IPS-18c (cell line): Measurements from ENCODE around the gene RPL18A.

Experiments
- H3K4me3 ChIP-seq: 2 replicates; pipeline ENCODE4 v1.7.0; 2013; ENCODE audit warnings: low read depth, mild to moderate bottlenecking, low read length, moderate library complexity; ENCODE audit not compliant: insufficient read depth
- H3K9me3 ChIP-seq: one replicate; pipeline ENCODE4 v1.6.1; 2013; ENCODE audit warnings: mild to moderate bottlenecking, low read length, moderate library complexity; ENCODE audit not compliant: control insufficient read depth, insufficient read depth

Gene RPL18A

DNA sequence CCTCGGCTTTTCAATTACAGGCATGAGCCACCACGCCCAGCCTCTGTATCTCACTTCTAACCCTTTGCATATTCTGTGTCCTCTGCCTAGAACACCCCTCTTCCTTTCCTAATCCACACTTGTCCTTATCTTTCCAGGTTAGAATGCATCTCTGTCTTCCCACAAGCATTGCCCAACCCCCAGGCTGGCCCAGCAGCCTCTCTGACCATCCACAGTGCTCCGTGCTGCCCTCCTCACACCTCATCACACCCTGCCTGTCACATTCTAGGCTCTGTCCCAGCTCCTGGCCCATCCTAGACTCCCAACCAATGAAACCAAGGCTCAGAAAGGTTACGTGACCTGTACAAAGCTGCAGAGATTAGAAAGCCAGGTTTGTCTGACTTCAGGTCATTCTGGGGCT, 23.2 kb upstream of the RPL18A start:
- no peaks in the 10 kb centered on the region for H3K9me3 ChIP-seq
- H3K4me3 ChIP-seq: no peak overlapping the region

DNA sequence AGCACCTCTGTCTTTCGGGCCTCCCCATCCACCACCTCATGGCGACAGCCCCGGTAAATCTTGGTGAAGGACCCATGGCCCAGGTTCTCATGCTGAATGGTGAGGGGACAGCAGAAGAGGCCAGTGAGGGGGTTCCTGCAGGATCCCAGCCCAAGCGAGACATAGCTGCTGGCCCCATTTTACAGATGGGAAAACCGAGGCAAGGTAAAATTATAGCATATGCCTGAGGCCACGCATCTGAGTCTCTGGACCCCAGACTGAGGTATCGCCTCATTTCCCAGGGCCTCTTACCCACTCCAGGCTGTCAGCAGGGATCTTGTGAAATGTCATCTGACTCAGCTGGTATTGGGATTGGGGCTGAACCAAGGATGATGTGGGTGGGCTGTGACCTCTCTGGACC, 21.7 kb upstream of the RPL18A start:
- H3K4me3 ChIP-seq: no peak overlapping the region
- no peaks in the 10 kb centered on the region for H3K9me3 ChIP-seq

- H3K4me3 ChIP-seq: no peak overlapping the region
- no peaks in the 10 kb centered on the region for H3K9me3 ChIP-seq
Measured at GRCh38 chr19:17840019-17840418, 19.7 kb upstream of the RPL18A start.

DNA sequence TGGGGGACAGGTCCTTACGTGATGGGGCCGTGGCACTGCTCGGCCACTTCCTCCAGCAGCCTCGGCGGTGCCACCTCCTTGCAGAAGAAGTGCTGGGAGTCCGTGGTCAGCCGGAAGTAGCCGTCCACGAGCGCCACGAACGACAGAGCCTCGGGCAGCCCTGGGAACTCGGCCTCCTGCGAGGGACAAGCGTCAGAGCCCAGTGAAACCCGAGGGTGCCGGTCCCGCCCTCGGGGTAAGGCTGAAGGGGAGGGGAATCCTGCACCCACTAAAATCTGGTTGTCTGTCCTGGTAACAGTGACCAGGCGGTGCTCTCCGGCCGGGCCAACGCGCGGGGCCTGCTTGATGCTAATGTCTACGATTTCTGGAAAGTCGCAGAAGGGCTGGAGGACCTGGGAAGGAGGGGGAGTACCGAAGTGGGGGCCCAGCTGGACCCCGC, 18.3 kb upstream of the RPL18A start:
- Histone ChIP-seq H3K9me3 (no peaks in the 10 kb centered on the region), H3K4me3 (peak overlapping the region; percentile 41)

DNA sequence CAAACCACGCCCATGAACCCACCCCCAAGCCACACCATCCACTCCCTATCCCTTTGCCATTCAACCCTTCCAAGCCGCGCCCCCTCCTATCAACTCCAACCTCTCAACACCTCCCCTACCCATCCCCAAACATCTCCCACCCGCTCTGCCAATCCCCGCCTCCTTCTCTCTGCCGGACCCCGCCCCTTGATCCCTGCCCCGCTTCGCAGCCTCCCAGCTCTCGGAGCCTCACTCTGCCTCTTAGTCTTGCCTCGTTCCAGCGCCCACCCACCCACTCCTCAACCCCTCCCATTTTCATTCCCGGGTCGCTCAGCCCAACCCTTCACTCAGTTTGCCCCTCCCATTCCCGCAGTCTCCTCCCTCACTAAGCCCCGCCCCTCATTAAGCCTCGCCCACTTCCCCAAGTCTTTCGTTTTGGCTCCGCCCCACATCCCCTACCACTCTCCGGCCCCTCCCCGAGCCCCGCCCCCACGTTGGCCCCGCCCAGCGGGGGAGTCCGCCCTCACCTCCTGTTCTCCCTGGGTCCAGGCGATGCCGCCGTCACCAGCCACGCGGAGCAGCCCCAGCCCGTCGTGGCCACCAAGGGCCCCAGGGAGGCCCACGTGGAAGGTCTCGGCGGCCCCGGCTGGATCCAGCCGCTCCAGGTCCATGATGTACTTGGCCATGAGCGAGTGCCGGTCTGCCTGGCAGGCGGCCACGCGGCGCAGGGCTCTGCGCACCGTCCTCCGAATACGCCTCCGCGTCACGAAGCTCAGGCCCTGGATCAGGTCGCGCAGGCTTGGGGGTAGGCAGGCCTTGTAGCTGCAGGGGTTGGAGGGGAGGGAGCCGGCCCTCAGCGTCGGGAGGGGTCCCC, 17.7 kb upstream of the RPL18A start:
- Histone ChIP-seq H3K9me3 (no peaks in the 10 kb centered on the region), H3K4me3 (peak overlapping the region; percentile 64)

- Histone ChIP-seq H3K4me3 (peak overlapping the region; percentile 64), H3K9me3 (no peaks in the 10 kb centered on the region)
Measured at GRCh38 chr19:17842663-17843291, 16.9 kb upstream of the RPL18A start.

DNA sequence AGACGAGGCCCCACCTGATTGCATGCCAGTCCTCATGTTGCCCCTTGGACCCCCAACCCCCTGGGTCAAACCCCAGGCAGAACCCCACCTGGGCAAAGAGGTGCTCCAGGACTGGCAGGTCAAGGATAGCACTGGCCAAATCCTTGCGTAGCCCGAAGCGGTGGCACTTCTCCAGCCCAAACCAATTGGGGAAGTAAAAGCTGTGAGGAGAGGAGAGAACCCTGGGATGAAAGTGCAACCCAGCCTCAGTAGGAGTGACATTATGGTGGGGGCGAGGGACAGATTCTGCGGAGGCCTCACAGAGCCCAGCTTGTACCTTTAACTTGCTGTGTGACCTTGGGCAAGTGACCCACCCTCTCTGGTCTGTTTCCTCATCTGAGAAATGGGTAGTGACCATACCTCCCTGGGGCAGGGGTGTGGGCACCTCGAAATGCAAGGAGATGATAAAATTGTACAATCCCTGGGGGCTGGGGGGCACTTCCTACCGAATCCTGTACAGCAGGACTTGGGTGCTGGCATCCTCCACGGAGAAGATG, 16.4 kb upstream of the RPL18A start:
- no peak overlapping the region for H3K4me3 ChIP-seq
- H3K9me3 ChIP-seq: no peaks in the 10 kb centered on the region

DNA sequence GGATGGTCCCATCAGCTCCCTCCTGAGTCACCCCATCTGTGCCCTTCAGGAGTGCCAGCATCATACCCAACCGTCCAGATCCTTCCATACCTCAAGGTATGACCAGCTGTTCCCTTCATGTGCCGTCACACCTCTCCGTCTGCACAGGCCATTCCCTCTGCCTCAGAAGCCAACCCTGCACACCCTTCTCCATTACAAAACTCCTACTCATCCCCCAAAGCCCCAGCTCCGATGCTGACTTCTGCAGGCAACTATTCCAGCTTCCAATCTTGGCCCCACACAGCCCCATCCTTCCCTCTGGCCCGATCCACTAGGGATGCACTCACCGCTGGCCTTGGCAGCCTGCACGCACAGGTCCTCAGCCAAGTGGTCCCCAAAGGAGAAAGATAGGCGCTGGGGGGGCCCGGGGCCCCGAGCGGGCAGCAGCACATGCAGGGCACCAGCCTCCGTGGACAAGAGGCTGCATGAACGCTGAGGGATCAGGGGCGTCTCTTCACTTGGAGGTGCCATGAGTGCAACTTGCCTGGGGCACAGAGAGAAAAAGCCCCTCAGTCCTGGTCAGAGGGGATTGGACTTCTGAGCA, 15.7 kb upstream of the RPL18A start:
- Histone ChIP-seq H3K4me3 (no peak overlapping the region), H3K9me3 (no peaks in the 10 kb centered on the region)

DNA sequence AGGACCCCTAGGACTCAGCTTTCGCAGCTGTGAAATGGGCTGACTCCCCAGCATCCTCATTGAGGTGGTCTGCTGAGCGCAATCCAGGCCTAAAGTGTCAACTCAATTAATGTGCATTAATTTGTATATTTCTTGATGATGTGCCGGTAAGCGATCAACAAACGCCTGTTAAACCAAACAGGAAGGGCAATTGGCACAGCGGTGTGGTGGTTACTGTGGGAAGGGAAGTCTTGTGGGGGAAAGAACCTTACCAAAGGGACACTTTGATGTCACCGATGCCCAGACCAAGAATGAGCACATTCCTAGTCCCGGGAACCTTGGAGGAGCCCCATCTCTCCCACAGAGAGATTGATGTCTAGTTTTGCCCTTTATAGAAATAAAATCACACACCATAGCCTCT, 13.6 kb upstream of the RPL18A start:
- H3K9me3 ChIP-seq: no peaks in the 10 kb centered on the region
- H3K4me3 ChIP-seq: no peak overlapping the region

- H3K9me3 ChIP-seq: no peaks in the 10 kb centered on the region
- peak within 1 kb of the TSS; percentile 28; the same call in 1 of the 2 replicates for H3K4me3 ChIP-seq
Measured at GRCh38 chr19:17847538-17848366, 12.0 kb upstream of the RPL18A start, which contains the start of gene JAK3. JAK3 (minus strand) TSS chr19:17847982; CDS start chr19:17844417, 3,565 bp downstream.

GRCh38 chr19:17848595-17849292, 11.0 kb upstream of the RPL18A start:
- H3K4me3 ChIP-seq: no peak overlapping the region

GRCh38 chr19:17854061-17854460, 5.6 kb upstream of the RPL18A start:
- Histone ChIP-seq H3K4me3 (no peak overlapping the region), H3K9me3 (no peaks in the 10 kb centered on the region)

More at GRCh38 chr19:17848595-17849292, 11.0 kb upstream of the RPL18A start:
- no peaks in the 10 kb centered on the region for H3K9me3 ChIP-seq

DNA sequence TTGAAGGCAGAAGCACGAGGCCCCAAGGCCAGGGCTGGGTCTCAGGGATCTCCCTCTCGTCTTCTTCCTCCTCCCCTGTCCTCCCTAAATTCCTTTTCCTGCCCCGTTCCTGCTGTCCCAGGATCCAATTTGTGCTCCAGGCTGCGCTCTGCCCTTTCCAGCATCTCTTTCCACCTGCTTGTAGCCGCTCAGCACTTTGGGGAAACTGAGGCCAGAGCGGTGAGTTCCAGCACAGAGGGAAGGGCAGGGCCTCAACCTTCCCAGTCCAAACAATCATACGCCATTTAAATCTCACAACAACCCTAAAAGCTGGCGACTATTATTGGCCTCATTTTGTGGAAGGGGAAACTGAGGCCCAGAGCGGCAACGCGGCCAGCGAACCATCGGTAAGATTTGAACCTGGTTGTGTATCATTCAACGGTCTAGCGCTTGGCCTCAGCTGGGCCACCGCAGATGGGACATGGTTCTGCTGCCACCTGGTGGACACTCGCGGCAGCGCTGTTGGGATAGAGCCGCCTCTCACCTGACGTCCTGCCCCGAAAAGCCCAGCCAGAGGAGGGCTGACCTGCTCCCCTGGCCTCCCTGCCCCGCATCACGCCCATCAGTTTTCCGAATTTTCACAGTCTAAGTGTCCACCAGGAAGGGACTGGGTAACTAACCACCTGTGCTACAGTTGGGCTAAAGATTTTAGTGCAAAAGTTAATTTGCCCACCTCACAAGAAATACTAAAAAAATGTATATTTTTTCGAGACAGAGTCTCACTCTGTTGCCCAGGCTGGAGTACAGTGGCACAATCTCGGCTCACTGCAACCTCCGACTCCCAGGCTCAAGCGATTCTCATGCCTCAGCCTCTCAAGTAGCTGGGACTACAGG, 4.2 kb upstream of the RPL18A start:
- H3K4me3 ChIP-seq: no peak overlapping the region
- no peaks in the 10 kb centered on the region for H3K9me3 ChIP-seq

GRCh38 chr19:17860331-17860992, 752 bp downstream of the RPL18A start:
- H3K9me3 ChIP-seq: no peaks in the 10 kb centered on the region
- H3K4me3 ChIP-seq: peak overlapping the region; percentile 80

DNA sequence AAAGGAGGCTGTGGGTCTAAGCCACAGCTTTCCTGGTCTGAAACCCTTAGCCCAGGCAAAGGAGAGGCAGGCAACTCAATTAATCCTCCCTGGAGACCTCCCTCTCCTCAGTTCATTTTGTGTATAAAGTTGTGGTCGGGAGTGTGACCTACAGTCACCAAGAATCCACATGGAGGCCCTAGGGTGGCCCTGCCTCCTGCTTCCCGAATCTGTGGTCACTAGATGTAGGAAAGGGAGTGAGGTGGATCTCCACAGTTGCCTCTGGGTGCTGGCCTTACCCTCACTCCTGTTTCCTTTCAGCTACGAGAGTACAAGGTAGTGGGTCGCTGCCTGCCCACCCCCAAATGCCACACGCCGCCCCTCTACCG, 1.3 kb downstream of the RPL18A start:
- H3K9me3 ChIP-seq: no peaks in the 10 kb centered on the region

More for the DNA sequence above, 1.3 kb downstream of the RPL18A start:
- H3K4me3 ChIP-seq: peak overlapping the region; percentile 80
